ENCODE results near the gene BLTP2. TPM values are rescaled to one million over a fixed set of nuclear protein-coding genes. Genes with fewer than 3 reads are reported as not detected.
"Not testable (repeated sequence)": the region's sequence is repeated elsewhere in the genome, so short reads cannot be mapped to it uniquely, and the experiment has no call there.

The BLTP2 gene
- polyA plus RNA-seq, 3 donors: 83.8 to 91.6 (median 89.3) TPM

GRCh38 chr17:28648698-28649097 is 3.7 kb upstream of the BLTP2 start:
- no peak for DNase-seq (ENCODE audit: low read depth in 3 of 3, low spot score in 2 of 3)

GRCh38 chr17:28646039-28646754 is 1.2 kb upstream of the BLTP2 start:
- no peak for DNase-seq (ENCODE audit: low read depth in 3 of 3, low spot score in 2 of 3)

- DNase-seq (ENCODE audit: low read depth in 3 of 3, low spot score in 2 of 3): no peak
Observed at GRCh38 chr17:28645576-28645939, 600 bp upstream of the BLTP2 start.

- no peak for DNase-seq (ENCODE audit: low read depth in 3 of 3, low spot score in 2 of 3)
Observed at GRCh38 chr17:28643983-28644786, 773 bp downstream of the BLTP2 start.

DNA sequence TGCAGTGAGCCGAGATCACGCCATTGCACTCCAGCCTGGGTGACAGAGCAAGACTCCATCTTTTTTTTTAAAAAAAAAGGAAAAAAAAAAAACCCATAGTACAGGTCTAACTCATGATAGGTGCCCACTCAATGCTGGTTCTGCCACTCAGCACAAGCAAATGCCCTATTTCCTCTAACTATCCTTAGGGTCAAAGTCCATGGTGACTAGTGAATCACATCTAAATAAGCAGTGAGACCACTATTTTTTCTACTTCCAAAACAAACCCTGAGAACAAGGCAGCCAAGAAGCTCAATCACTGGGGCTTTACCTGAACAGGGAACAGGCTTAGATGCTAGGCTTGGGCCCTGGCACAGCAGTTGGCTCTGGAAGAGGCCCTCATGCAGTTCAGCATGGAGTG is 3.4 kb downstream of the BLTP2 start:
- DNase-seq (ENCODE audit: low read depth in 3 of 3, low spot score in 2 of 3): no peak

DNA sequence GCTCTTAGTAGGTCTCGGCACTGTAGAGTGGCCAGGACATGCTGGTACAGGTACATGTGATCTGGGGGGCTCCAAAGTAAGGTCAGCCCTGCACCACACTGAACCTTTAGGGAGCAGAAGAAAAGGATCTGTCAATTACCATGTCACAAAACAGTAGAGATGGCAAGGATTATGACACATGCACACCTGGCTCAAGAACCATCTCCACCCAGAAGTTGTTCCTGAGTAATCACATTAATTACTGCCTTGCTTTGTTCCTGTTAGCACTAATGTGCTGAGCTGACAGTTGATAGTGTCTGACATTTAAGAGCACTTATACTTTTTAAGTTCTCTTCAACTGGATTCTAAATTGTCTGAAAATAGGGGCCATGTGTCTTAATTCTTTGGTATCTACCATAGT is 9.5 kb downstream of the BLTP2 start:
- no peak for DNase-seq (ENCODE audit: low read depth in 3 of 3, low spot score in 2 of 3)

DNA sequence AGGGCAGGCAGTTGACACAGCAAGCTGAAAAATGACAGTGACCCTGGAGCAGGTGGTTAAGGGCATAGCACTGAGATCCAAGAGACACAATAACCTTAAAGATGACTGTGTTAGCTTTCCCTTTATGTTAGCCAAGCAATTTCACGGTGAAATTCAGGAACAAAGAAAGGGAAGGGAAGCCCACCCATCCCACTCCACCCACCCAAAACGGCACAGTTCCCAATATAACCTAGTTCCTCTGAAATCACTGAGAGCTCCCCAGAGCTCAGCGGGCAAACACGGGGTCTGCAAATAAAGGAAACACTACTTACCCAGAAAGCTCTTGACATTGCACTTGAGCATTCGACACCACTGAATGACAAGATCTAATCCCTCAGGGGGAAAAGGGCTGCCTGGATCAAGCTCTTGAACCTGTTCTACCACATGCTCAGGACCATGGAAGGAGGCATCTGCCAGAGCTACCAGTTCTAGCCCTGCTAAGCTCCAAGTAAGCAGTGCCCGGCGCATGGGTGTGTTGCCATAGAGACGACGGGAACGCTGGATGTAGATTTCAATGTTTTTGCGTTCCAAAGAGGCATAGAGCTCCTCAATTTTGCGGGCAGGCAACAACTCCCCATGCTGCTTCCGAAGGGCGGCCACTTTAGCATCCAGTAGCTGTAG is 10.6 kb downstream of the BLTP2 start:
- DNase-seq (ENCODE audit: low read depth in 3 of 3, low spot score in 2 of 3): no peak

DNA sequence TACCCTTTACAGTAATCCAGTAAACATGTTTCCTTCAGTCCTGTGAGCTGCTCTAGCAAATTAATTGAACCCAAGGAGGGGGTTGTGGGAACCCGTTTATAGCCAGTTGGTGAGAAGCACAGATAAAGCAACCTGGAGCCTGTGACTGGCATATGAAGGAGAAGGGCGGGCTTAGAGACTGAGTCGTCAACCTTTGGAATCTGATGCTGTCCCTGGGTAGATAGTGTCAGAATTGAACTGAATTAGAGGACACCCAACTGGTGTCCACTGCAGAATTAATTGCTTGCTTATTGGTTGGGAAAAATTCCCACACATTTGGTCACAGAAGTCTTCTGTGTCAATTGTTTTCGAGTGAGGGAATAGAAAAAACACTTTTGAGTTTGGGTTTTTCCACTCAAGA is 18.1 kb downstream of the BLTP2 start:
- DNase-seq (ENCODE audit: low read depth in 3 of 3, low spot score in 2 of 3): no peak

- DNase-seq (ENCODE audit: low read depth in 3 of 3, low spot score in 2 of 3): no peak
Observed at GRCh38 chr17:28624148-28624547, 20.8 kb downstream of the BLTP2 start.

DNA sequence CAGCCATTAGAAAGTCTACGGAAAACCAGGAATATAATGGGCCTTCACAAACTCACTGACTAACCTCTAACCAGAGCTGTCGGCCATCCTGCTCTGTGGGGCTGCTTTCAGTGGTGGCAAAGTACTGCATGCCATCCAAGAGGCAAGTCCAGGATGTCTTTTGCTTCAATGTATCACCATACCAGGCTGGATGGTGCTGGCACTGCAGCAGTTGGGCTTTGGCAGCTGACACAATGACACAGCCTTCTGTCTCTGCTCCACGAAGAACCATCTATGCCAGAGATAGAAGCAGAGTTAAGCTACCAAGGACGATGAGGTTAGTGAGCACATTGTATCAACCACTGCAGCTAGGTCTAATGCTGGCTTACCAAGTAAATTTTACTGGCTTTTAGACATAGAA is 21.3 kb downstream of the BLTP2 start:
- no peak for DNase-seq (ENCODE audit: low read depth in 3 of 3, low spot score in 2 of 3)

GRCh38 chr17:28622186-28622585 is 22.8 kb downstream of the BLTP2 start:
- DNase-seq (ENCODE audit: low read depth in 3 of 3, low spot score in 2 of 3): no peak

DNA sequence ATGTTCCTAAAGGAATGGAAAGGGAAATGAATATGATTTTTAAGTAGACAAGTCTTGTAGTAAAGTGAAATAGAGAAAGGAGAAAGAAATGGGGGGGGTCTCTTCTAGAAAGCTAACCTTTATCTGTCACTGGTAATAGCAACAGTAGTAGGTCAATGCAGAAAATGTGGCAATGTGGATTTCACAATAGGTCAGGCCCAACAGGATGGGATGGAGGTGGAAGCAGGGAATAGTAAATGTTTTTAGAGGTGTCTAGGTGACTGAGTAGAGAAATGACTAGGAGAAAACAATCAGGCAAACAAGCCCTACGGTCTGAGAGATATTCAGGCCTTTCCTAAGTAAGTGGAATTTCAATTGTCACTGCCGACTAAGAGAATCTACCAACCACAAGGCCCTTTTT is 24.9 kb downstream of the BLTP2 start:
- DNase-seq (ENCODE audit: low read depth in 3 of 3, low spot score in 2 of 3): no peak

DNA sequence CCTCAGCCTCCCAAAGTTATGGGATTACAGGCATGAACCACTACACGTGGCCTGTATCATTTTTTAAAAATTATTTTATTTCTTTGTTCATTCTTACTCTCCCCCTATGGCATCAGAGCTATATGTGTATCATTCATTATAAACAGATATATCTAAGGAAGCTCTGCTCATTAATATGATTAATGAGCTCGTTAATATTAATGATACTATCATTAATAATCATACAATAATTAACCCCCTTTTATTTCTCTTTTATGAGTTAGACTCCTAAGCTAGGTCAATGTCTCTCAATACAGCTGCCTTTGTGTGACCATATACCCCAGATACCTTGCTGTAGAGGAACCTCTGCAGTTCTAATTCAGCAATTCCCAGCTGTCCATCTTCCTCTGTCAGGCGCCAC is 26.5 kb downstream of the BLTP2 start:
- no peak for DNase-seq (ENCODE audit: low read depth in 3 of 3, low spot score in 2 of 3)

DNA sequence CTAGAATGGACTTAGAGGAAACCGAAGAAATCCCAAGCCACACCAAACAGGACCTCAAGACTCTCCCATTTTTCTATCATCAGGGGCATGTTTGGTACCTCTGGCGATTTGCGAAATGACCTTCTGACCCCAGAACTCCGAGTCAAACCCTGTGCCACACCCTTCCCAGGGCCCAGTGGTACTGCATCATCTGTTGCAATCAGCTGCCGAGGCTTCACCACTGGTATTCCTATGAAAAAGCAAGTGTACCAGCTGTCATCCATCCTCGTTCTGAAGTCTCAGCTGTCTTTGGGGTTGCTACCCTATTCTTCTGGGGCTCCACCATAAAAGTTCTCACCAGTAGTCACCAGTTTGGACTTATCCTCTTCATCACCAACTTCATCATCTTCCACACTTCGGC is 28.7 kb downstream of the BLTP2 start:
- DNase-seq (ENCODE audit: low read depth in 3 of 3, low spot score in 2 of 3): no peak

GRCh38 chr17:28615260-28615940 is 29.6 kb downstream of the BLTP2 start:
- DNase-seq (ENCODE audit: low read depth in 3 of 3, low spot score in 2 of 3): no peak

DNA sequence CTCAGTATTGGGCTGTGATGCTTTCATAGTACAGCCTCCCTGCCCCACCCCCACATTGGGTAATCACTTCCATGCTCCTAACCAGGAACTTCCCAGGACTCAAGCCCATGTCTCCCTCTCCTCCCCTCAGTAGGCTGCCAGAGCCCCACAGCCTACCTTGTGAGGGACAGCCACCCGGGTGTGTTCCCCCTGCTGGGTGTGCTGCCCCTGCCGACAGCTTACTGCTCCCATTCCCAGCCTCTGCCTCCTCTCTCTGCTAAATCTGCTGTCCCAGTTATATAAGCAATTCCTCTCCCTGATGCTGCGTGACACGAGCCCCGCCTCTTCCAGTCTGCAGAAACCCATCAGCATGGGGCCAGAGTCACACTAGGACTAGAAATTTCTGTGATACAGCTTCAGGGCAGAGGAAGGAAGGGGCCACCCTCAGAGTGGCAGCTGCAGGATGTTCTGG is 31.0 kb downstream of the BLTP2 start, which contains the start of gene RSKR:
Gene RSKR (minus strand): TSS at position 255 of the 451 bp plus-strand sequence. CDS start 24 bp downstream, at position 231.
- DNase-seq (ENCODE audit: low read depth in 3 of 3, low spot score in 2 of 3): no peak

DNA sequence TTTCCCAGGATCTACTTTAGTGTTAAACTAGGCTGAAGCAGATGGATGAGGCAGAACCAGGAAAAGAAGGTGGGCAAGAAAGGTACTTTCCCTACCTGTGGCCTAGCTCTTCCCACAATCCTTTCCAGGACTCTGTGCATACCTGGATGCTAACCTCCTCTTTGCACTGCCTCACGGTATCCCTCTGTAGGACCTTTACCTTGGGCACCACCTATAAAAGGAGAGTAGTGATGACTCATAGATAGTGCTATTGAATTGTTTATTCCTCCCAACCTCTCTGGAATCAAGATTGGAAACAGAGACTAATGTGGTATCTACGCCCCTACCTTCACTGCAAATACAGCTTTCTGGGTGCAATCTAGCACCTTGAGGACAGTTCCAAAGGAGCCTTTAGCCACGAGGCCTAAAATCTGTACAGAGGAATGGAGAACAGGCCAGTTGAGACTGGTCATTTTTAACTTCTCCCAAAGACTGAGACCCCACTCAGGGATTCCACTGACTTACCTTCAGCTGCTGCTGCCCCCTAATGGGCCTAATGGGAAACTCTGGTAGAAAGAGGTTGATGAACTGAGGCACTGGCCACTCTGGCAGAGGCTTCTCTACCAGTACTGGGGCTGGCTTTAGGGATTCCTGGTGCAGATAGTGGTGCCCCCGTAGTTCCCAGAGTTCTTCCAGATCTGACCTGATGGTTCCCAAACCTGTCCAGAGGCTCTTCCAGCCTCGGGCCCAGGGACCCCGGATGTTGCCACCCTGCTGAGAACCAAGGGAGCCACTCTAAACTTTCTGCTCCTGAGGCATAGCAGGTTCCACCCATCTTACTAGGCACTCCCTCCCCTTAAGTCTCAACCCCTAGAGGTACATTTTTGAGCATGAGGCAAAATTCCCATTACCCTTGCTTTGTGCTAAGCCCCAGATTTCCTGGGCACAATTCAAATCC is 31.8 kb downstream of the BLTP2 start:
- DNase-seq (ENCODE audit: low read depth in 3 of 3, low spot score in 2 of 3): no peak

DNA sequence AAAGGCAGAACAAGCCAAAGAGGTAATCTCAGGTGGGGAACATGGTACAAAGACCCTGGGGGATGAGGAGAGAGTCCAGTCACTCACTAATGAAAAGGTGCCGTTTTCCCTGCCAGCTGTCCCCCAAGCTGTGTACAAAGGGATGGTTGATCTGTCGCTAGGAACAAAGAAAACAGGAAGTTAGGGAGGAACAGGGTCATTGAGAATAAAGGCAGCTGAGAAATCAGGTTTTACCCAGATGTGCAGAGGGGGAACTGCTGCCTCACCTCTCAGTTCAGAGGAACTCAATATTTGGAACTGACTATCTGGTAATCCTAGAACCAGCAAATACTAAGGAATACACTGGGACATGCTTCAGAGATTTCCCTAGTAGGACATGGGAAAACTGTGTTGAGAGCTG is 32.4 kb downstream of the BLTP2 start:
- DNase-seq (ENCODE audit: low read depth in 3 of 3, low spot score in 2 of 3): no peak

- no peak for DNase-seq (ENCODE audit: low read depth in 3 of 3, low spot score in 2 of 3)
Observed at GRCh38 chr17:28610376-28610775, 34.6 kb downstream of the BLTP2 start.

- DNase-seq (ENCODE audit: low read depth in 3 of 3, low spot score in 2 of 3): not testable (repeated sequence)
Observed at GRCh38 chr17:28604031-28604430, 40.9 kb downstream of the BLTP2 start.
